SK-N-SH treated with all-trans-retinoic acid at 6 μM for 48 hours (cell line): ENCODE results near the gene USP13.

Experiments used
- ATAC-seq: fragments of 200-7000 bp; cut with Tn5 transposase; 3 replicates; pipeline ENCODE4 v1.9.1; 2020; ENCODE audit warnings: mild to moderate bottlenecking, moderate library complexity
- ARNTL ChIP-seq: fragments of 450-650 bp; formaldehyde crosslinking; IDR thresholded peaks from 2 replicates; pipeline ENCODE4 v1.5.0; 2020; ENCODE audit warnings: low read depth, mild to moderate bottlenecking, moderate library complexity, borderline replicate concordance
- BACH2 ChIP-seq: fragments of 250-450 bp; sonication (Bioruptor Pico); IDR thresholded peaks from 2 replicates; pipeline ENCODE4 v1.9.0; 2021; ENCODE audit warnings: mild to moderate bottlenecking, borderline replicate concordance
- CREB5 ChIP-seq: fragments of 250-450 bp; sonication (Bioruptor Pico); IDR thresholded peaks from 2 replicates; pipeline ENCODE4 v1.5.1; 2020; ENCODE audit warnings: low read depth, mild to moderate bottlenecking, moderate library complexity
- CSDC2 ChIP-seq: fragments of 250-450 bp; sonication (Bioruptor Pico); IDR thresholded peaks from 2 replicates; pipeline ENCODE4 v1.5.0; 2020; ENCODE audit warnings: mild to moderate bottlenecking, moderate library complexity
- CSRNP3 ChIP-seq: fragments of 250-450 bp; sonication (Bioruptor Pico); IDR thresholded peaks from 2 replicates; pipeline ENCODE4 v1.5.1; 2021; ENCODE audit warnings: mild to moderate bottlenecking, moderate library complexity
- ESRRG ChIP-seq: fragments of 250-450 bp; sonication (Bioruptor Pico); IDR thresholded peaks from 2 replicates; pipeline ENCODE4 v1.6.1; 2021; ENCODE audit warnings: mild to moderate bottlenecking
- GLIS3 ChIP-seq: fragments of 250-450 bp; sonication (Bioruptor Pico); IDR thresholded peaks from 2 replicates; pipeline ENCODE4 v1.5.0; 2020; ENCODE audit warnings: mild to moderate bottlenecking, moderate library complexity
- ISL1 ChIP-seq: fragments of 250-450 bp; sonication (Bioruptor Pico); IDR thresholded peaks from 2 replicates; pipeline ENCODE4 v2.1.2; 2022; ENCODE audit warnings: mild to moderate bottlenecking, moderate library complexity
- PATZ1 ChIP-seq: fragments of 250-450 bp; sonication (Bioruptor Pico); IDR thresholded peaks from 2 replicates; pipeline ENCODE4 v1.8.0; 2020; ENCODE audit warnings: mild to moderate bottlenecking, moderate library complexity, borderline replicate concordance
- POU6F1 ChIP-seq: fragments of 250-450 bp; sonication (Bioruptor Pico); IDR thresholded peaks from 2 replicates; pipeline ENCODE4 v1.8.0; 2021; ENCODE audit warnings: low read depth, mild to moderate bottlenecking, moderate library complexity, borderline replicate concordance
- PPARA ChIP-seq: fragments of 250-450 bp; sonication (Bioruptor Pico); IDR thresholded peaks from 2 replicates; pipeline ENCODE4 v1.5.0; 2020; ENCODE audit warnings: mild to moderate bottlenecking, borderline replicate concordance
- RARB ChIP-seq: fragments of 250-450 bp; sonication (Bioruptor Pico); IDR thresholded peaks from 2 replicates; pipeline ENCODE4 v1.8.0; 2021; ENCODE audit warnings: mild to moderate bottlenecking, moderate library complexity
- SNAI2 ChIP-seq: fragments of 250-450 bp; sonication (Bioruptor Pico); IDR thresholded peaks from 2 replicates; pipeline ENCODE4 v1.5.0; 2020; ENCODE audit warnings: mild to moderate bottlenecking, moderate library complexity
- TCF4 ChIP-seq: fragments of 250-450 bp; sonication (Bioruptor Pico); IDR thresholded peaks from 2 replicates; pipeline ENCODE4 v1.8.0; 2021; ENCODE audit warnings: mild to moderate bottlenecking, moderate library complexity, borderline replicate concordance
- TOX ChIP-seq: fragments of 250-450 bp; sonication (Bioruptor Pico); IDR thresholded peaks from 2 replicates; pipeline ENCODE4 v1.8.0; 2021; ENCODE audit warnings: mild to moderate bottlenecking, moderate library complexity, borderline replicate concordance
- TSHZ2 ChIP-seq: fragments of 250-450 bp; sonication (Bioruptor Pico); IDR thresholded peaks from 2 replicates; pipeline ENCODE4 v1.5.0; 2020; ENCODE audit warnings: mild to moderate bottlenecking, moderate library complexity
- ZC3H10 ChIP-seq: fragments of 250-450 bp; sonication (Bioruptor Pico); IDR thresholded peaks from 2 replicates; pipeline ENCODE4 v1.5.1; 2021; ENCODE audit warnings: mild to moderate bottlenecking, moderate library complexity
- ZFP3 ChIP-seq: fragments of 250-450 bp; sonication (Bioruptor Pico); IDR thresholded peaks from 2 replicates; pipeline ENCODE4 v1.5.0; 2020; ENCODE audit warnings: mild to moderate bottlenecking, moderate library complexity
- ZFP30 ChIP-seq: fragments of 450-650 bp; formaldehyde crosslinking; IDR thresholded peaks from 2 replicates; pipeline ENCODE4 v1.5.0; 2022; ENCODE audit warnings: mild to moderate bottlenecking, moderate library complexity
- ZNF565 ChIP-seq: fragments of 450-650 bp; formaldehyde crosslinking; conservative IDR thresholded peaks from 2 replicates; pipeline ENCODE4 v1.5.0; 2020; ENCODE audit warnings: low read depth, mild to moderate bottlenecking, moderate library complexity
- ZNF70 ChIP-seq: fragments of 450-650 bp; formaldehyde crosslinking; IDR thresholded peaks from 2 replicates; pipeline ENCODE4 v1.5.0; 2020; ENCODE audit warnings: mild to moderate bottlenecking, moderate library complexity

The USP13 gene

GRCh38 chr3:179671747-179672242 is 19.0 kb downstream of the USP13 start:
- TF ChIP-seq ESRRG (no peak), TSHZ2 (CRISPR knock-in tag) (no peak), ZNF70 (CRISPR knock-in tag) (no peak), CSRNP3 (no peak), ARNTL (no peak), CSDC2 (CRISPR knock-in tag) (no peak), ZFP3 (no peak)
- TF ChIP-seq, all 23 proteins: peak for 0
- no peak for ATAC-seq

GRCh38 chr3:179672918-179673317 is 20.1 kb downstream of the USP13 start:
- no peak for ATAC-seq
- TF ChIP-seq PATZ1 (CRISPR knock-in tag) = no peak
- no peak for TF ChIP-seq PPARA (CRISPR knock-in tag)
- no peak for TF ChIP-seq ZFP3
- TF ChIP-seq ZFP30 (CRISPR knock-in tag) = no peak
- TF ChIP-seq TOX = no peak
- TF ChIP-seq SNAI2 (CRISPR knock-in tag) = no peak

GRCh38 chr3:179673523-179673922 is 20.7 kb downstream of the USP13 start:
- ATAC-seq = no peak
- TF ChIP-seq ZNF70 (CRISPR knock-in tag) (no peak), POU6F1 (no peak), GLIS3 (CRISPR knock-in tag) (no peak), SNAI2 (CRISPR knock-in tag) (no peak), TSHZ2 (CRISPR knock-in tag) (no peak), CSDC2 (CRISPR knock-in tag) (no peak), BACH2 (CRISPR knock-in tag) (no peak), PPARA (CRISPR knock-in tag) (no peak), TOX (no peak), ESRRG (no peak), ZFP30 (CRISPR knock-in tag) (no peak), CREB5 (CRISPR knock-in tag) (no peak), PATZ1 (CRISPR knock-in tag) (no peak), ZNF565 (no peak), ZC3H10 (CRISPR knock-in tag) (no peak), ARNTL (no peak), ISL1 (no peak), CSRNP3 (no peak), TCF4 (no peak), RARB (CRISPR knock-in tag) (no peak)
